D721Med (cell line): ENCODE measurements around the gene LRIT2.

Experiments
- DNase-seq: peaks from one replicate; pipeline ENCODE4 v3.0.0; 2011; ENCODE audit warnings: low spot score; ENCODE audit not compliant: insufficient read length
- FAIRE-seq: peaks from 2 replicates; lab custom pipeline; 2011; peaks lifted over from hg19 to GRCh38; lab: Jason Lieb, UNC
- TF ChIP-seq, protein P1 (sequence below): IDR thresholded peaks from 2 replicates; pipeline ENCODE4 v1.5.1; 2012; ENCODE audit warnings: mild to moderate bottlenecking, control low read depth; ENCODE audit not compliant: insufficient read depth; ENCODE audit errors: missing control alignments

LRIT2 gene

DNA sequence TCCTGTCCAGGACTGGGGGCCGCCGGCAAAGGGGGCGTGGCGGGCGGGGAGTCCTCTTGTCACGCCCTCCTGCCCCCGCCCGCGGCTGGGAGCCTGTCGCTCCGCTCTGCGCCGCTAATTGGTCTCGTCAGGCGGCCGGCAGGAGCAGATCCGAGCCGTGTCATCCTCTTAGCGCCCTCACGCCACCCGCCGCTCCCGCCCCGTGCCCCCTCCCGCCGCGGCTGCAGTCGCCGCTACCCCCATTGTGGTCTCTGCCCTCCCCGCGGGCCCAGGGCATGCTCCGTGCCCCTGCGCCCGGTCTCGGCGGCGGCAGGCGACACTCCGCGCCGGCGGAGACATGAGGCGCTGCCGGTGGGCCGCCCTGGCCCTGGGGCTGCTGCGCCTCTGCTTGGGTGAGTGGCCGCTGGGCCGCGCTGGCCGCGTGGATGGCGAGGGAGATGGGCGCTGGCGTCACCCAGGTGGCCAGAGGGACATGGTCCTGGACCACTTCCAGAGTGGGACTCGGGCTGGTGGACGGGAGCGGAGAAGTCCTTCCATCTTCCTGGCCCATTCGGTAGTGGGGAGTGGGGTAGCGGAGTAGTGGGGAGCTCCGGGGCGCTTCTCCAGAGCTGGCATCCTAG lies 30.8 kb downstream of the LRIT2 start, which contains the start of gene CDHR1:
CDHR1 (plus strand) TSS at position 114 of the 620 bp plus-strand sequence; CDS start at position 338, 224 bp downstream.
- TF ChIP-seq, protein P1, sequence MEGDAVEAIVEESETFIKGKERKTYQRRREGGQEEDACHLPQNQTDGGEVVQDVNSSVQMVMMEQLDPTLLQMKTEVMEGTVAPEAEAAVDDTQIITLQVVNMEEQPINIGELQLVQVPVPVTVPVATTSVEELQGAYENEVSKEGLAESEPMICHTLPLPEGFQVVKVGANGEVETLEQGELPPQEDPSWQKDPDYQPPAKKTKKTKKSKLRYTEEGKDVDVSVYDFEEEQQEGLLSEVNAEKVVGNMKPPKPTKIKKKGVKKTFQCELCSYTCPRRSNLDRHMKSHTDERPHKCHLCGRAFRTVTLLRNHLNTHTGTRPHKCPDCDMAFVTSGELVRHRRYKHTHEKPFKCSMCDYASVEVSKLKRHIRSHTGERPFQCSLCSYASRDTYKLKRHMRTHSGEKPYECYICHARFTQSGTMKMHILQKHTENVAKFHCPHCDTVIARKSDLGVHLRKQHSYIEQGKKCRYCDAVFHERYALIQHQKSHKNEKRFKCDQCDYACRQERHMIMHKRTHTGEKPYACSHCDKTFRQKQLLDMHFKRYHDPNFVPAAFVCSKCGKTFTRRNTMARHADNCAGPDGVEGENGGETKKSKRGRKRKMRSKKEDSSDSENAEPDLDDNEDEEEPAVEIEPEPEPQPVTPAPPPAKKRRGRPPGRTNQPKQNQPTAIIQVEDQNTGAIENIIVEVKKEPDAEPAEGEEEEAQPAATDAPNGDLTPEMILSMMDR: no peak
- FAIRE-seq (no peak), DNase-seq (peak; percentile 91)

DNA sequence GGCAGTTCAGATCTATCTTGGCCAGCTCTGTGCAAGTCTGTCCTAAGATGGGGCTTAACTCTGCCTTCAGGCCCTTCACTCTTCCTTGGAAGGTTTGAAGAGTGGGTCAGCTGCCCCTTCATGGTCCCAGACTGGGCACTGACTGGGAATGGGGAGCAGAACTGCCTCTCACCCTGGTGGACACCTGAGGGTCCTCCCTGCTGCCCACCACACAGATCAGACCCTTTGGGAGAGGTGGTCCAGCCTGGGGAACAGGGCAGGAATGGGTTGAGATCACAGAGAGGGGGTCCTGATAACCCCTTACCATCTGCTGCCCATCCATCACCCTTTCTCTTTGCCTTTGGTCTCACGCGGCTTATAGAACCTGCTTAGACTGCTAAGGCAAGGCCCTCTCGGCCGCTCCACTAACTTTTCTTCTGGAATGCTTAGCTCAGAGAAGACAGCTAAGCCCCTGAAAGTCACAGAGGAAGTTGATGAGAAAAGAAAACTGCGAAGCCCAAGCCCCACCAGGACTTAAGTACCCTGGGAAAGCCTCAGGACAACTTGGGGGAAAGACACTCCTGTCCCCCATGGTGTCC lies 31.4 kb downstream of the LRIT2 start:
- FAIRE-seq: no peak
- TF ChIP-seq, protein P1: no peak
- DNase-seq: no peak

DNA sequence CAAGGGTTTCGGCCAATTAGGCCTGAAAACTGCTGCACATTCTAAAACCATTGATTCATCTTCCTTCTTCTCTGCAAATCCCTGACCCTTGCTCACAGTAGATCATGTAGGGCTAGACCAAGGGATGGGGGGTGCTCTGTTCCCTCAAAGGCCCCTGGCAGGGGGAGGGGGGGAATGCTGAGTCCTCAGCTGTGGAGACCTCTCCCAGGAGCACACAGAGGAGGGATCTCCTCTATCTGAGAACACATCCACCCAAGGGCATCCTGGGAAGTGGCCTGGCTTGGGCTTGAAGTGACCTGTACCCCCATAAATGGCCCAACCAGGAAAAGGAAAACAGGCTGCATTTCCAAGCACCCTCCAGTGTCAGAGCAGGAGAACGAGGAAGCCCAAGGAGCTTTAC lies 32.0 kb downstream of the LRIT2 start:
- TF ChIP-seq, protein P1: no peak
- no peak for FAIRE-seq
- DNase-seq: no peak

DNA sequence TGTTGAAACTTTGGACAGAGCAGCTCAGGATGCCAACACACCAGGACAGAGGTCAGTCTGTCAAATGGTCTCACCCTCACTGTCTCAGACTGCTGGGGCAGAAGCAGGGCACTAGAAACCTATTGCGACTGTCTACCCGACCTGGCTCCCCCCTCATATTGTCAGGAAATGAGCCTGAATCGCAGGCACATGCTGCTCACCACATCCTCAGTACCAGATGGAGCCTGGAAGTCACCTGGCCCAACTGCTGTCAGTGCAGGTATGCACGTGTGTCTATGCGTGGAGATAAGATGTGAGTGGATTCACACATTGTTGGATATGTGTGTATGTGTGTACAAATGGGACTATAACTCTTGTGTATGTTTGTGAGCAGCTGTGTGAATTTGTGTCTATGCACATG lies 34.2 kb downstream of the LRIT2 start:
- FAIRE-seq: no peak
- TF ChIP-seq, protein P1: no peak

DNA sequence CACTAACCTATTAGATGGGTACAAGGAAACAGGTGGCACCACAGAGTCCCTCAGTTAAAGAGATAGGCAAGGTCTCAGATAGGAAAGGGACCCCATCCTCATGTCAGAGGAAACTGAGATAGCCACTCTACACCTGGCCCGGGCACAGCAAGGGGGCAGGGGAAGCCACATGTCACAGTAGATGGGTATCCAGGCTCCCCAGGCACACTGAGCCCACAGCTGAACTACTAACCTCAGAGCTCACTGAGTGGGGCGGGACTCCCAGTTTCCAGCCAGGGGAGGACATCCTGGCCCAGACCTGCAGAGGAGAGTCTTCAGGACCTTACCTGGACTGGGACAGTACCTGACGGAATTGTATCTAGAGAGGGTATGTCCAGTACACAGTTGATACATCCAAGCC lies 34.7 kb downstream of the LRIT2 start:
- TF ChIP-seq, protein P1: no peak
- no peak for DNase-seq
- no peak for FAIRE-seq

More for the DNA sequence above, 34.2 kb downstream of the LRIT2 start:
- DNase-seq: no peak

DNA sequence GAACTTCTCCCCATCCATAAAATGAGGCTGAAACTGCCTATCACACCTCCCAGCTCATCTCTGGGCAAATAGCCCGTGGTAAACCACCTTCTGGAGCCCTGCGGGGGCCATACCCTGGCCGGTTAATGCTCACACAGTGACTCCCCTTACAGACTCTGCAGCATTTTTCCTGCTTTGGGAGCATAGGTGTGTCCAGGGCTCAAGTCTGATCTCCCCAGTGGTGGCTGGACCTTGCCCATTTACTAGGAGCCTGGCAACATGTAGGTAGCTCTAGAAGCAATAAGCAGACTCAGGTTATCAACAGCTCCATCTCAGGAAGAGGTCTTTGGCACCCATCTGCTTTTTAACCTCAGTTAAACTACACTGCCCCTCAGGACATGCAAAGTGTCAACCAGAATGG lies 36.5 kb downstream of the LRIT2 start:
- DNase-seq: no peak
- FAIRE-seq: no peak
- TF ChIP-seq, protein P1: no peak

DNA sequence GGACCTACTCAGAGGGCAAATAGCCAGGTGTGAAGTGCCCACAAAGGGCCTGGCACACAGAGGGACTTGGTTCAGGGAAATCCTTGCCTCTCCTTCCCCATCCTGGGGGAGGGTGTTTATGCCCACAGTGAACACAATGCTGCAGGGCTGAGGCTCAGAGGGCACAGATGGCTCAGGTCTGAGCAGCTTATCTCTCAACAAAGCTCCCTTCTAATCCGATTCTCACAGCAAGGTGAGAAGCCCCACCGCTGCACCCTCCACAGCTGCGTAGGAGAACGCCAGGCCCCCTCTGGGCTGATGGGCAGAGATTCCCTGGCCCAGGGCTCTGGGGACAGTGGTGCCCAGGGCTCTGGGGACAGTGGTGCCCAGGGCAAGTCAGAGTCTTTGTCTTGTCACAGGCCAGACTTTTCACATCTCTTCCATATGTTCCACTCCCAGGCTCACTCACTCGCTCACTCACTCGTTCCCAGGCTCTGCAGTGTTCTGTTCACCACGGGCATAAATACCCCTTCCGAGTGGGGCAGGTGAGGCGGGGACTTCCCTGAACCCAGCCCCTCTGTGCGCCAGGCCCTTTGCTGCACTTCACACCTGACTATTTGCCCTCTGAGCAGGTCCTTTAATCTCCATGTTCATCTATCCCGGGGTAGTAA lies 39.7 kb downstream of the LRIT2 start:
- TF ChIP-seq, protein P1: no peak
- DNase-seq: peak; percentile 74
- FAIRE-seq: peak; percentile 82
